A172 (cell line): ENCODE measurements around the gene LUZP2. TPM values are rescaled to one million over a fixed set of nuclear protein-coding genes. Genes with fewer than 3 reads are reported as not detected.
"Not testable (repeated sequence)": the region's sequence is repeated elsewhere in the genome, so short reads cannot be mapped to it uniquely, and the experiment has no call there.

ENCODE experiments used
- DNase-seq: peaks from one replicate; pipeline ENCODE4 v3.0.0-alpha.2; 2015; ENCODE audit warnings: low spot score
- total RNA-seq: library from RNA; depleted of rRNA; stranded (reverse); fragments of >200 nt; shearing (Covaris generic); gene quantifications from 2 replicates; pipeline ENCODE4 v1.2.3, GENCODE V29; 2014

The LUZP2 gene
- total RNA-seq, 1 experiment from 2014 or later, result not detected

DNA sequence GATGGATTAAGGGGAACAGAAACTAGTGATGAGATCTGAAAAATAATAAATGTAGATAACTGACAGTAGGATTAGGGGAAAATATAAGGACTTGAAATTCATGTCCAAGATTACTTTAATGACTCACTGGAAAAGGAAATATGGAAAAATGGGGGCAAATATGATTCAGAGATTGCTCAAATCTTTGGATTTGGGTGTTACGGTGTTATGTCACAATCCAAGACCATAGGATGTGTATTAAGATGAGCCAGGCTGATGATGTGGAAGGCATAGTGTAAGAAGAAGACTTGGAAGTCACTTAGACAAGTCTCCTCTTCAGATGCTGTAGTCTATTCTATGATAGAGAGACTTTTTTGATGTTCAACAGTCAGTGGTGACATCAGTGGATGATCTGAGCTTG, 323.7 kb downstream of the LUZP2 start:
- no peak for DNase-seq

DNA sequence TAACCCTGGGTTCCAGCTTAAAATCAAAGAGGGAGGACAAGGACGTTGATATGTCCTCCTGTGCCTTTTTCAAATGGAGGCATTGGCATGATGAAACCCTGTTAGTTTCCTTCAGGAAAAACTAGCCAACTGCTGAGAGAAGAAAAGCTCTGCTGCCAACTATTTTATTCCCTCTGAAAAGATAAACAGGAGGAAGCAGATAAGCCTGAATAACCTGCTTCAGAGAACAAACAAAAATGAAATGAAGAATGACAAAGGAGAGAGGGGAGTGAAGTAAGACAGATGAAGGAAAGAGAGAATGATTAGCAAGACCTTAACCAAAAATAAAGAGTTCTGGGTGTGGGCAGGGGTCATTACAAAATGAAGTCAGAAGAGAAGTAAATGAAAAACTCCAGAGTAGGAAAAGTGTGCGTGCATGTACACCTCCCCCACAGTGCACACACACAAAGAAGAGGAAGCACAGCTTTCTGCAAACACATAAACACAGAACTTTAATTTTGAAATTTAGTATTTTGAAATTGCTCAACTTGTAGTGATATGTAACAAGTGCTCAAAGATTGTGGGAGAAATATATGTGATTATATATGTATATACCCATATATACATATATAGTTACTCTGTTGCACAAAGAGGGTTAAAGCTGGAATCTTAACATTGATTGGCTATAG, 332.2 kb downstream of the LUZP2 start:
- no peak for DNase-seq

DNA sequence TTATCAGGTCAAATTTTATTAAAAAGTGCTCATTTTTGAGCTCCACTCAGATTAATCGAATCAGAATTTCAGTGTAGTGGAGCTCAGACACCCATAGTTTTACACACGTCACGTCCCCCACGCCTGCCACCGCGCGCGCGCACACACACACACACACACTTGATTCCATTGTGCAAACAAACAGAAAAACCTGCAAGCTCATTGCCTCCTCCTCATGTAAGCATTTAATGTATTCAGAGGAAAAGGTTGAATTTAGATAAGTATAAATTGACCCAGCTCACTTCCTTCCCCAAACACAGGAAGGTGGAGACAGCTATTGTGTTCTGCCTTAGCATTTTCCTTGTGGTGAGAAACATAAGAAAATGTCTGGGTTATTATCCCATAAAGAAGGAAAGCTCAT, 336.7 kb downstream of the LUZP2 start:
- DNase-seq, result no peak

DNA sequence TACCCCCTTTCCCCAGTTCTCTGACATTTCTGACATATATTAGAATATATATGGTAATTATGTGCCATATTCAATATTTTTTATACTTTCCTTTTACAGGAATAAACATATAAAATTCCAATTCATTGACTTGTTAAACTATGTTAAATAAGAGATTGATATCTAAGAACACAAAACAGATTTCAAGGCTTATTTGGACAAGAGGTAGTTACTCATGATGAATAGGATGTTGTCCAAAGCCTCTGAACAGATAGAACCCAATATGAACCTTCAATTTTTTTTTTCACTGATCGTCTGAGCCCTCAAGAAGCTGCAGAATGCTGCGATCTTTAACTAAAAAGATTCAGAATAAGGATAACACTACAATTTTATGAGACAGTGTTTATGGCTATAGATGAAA, 340.3 kb downstream of the LUZP2 start:
- DNase-seq, result no peak

DNA sequence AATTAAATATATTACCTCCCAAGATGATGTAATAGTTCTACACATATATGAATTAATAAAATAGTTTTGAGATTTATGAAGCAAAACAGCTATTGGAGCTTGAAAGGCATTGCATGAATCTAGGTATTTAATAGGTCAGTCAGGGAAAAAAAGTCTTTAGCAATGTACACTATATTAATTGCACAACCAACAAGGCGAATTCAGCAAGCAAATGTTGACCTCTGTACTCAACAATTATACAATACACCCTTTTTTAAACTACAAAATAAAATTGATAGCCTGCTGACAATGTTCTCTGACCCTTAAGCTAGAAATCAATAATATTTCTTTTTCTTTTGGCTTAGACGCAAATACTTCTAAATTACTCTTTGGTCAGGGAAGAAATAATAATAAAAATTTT, 345.5 kb downstream of the LUZP2 start:
- DNase-seq, result no peak

DNA sequence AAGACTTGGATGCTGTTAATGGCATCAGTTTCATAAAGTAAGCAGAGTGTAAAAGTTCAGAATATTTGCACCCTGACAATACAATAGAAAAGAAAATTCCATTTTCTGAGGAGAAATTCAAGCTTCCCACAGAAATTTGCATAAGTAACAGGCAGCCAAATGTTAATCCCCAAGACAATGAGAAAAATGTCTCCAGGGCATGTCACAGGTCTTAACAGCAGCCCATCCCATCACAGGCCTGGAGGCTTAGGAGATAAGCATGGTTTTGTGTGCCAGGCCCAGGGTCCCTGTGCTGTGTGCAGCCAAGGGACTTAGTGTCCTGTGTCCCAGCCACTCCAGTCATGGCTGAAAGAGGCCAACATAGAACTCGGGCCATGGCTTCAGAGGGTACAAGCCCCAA, 347.6 kb downstream of the LUZP2 start:
- no peak for DNase-seq

DNA sequence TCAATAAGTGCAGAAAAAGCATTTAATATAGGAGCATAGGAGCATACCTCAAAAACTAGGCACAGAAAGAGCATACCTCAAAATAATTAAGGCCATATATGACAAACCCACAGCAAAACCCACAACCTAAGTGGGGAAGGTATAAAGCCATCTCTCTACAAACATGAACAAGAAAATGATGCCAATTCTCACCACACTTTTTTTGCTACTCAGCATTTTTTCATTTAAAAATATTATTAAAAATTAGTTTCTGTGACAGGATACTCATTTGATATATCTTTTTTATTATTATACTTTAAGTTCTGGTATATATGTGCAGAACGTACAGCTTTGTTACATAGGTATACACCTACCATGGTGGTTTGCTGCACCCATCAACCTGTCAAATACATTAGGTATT, 352.0 kb downstream of the LUZP2 start:
- DNase-seq, result no peak

DNA sequence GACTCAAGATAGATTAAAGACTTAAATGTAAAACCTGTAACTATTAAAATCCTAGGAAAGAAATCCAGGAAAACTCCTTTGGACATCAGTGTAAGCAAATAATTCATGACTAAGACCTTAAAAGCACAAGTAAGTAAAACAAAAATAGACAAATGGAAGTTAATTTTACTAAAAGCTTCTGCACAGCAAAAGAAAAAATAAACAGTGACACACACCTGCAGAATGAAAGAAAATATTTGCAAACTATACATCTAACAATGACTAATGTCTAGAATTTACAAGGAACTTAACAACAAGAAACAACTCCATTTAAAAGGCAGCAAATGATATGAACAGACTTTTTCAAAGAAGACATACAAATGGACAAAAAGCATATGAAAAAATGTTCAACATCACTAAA, 359.1 kb downstream of the LUZP2 start:
- DNase-seq, result no peak

DNA sequence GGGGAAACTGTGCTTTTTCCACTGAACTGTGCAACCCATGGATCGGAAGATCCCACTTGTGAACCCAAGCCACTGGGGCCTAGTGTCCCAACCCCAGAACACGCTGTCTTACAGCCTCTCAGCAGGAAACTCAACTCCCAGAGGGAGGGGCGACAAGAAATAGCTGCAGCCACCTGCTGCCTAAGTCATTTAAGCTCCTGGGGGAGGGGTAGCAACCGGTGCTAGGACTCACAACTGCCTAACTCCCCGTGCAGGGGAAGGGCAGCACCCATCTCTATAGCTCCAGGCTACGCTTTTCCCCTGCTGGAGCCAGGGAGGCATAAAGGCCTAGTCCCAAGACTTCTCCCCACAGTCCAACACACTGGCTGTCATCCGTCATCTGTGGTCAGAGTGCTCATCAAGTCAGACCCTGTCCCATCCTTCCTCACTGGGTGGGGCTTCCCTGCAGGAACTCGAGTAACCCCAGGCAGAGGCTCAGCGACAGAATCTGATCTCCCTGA, 363.0 kb downstream of the LUZP2 start:
- no peak for DNase-seq

DNA sequence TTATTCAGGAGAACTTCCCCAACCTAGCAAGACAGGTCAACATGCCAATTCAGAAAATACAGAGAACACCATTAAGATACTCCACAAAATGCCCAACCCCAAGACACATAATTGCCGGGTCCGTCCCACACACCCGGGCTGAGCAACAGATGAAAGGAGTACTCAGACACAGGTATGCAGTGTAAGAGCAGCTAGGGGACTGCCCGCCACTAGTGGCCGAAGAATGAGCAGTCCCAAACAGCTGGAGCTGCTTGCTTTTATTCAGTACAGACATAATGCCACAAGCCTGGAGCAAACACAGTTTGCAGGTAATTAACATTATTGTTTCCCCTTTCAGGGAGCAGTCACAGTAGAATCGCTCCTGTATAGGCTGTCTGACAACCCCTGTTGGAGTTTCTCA, 364.6 kb downstream of the LUZP2 start:
- DNase-seq, result no peak

GRCh38 chr11:24866743-24867142, 369.9 kb downstream of the LUZP2 start:
- DNase-seq, result no peak

DNA sequence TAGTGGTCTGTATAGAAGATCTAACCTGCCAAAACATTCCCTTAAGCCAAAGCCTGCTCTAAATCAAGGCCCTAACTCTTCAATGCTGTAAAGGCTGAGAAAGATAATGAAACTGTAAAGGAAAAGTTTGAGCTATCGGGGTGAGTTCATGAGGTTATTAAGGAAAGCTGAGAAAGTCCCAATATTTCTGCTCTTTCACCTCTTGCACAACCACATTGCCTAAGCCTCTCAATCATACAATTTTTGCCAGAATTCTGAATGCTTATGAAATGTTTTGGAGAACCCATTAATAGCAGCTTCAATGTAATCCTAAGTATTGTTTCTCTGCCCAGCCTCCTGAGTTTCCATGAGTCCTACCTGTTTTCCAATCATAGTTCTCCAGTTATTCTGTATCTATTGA, 373.2 kb downstream of the LUZP2 start:
- DNase-seq, result no peak

DNA sequence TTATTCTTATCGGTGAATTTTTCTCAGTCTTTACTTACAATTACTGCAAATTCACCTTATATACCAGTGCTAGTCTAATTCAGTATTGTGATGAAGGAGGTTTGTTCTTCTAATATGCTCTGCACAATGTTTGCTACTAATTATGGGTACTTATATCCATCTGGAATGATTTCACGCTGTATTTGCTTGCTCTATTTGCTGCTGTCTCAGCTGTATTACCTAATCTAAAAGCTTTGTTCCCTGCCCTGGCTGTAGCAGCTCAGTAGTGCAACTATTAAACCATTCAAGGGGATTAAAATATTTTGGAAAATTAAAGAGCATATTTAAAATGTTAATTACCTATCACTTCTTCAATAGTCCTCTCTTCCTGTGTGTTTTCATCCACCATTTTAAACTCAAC, 375.3 kb downstream of the LUZP2 start:
- no peak for DNase-seq

- no peak for DNase-seq
These were observed 375.9 kb downstream of the LUZP2 start for GRCh38 chr11:24872651-24873311.

DNA sequence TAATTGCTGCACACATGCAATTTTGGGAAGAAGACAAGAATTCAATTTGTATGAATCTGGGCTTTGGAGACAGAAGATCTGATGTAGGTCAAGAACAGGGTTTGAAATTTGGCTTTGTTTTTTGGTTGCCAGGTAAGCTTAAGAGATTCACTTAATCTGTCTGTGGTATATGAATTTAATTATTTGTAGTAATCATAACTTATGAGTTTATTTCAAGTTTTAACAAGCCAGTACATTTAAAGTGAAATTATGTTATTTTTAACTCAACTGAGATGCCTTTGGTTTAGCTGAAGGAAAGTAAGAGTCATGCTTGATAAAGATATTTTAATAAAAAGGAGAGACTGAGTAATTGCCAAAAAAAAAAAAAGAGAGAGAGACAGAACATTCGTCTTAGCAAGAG, 384.1 kb downstream of the LUZP2 start:
- DNase-seq, result no peak

DNA sequence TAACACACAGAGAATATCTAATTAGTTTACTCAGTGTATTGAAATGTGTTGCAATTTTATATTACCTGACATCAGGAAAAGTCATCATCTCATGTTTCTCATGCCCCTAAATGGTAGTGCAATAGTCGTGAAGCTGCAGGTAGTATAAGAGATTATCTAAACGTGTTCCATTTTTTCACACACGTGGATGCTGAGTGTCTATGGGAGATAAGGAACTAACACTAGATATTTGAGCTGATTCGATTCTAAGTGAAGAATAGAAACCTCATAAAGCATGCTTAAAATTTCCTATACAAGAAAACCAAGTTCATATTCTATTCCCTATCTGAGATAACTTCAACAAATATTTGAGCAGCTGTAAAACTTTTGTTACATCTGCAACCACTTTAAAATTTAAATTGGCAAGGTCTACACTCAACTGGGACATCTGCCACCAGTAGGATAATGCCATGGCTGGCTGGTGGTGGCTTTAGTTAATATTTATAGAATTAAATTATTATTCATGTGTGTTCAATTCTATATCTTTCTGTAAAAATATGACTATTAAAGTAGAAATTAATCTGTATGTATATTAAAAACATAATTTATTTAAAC, 388.8 kb downstream of the LUZP2 start:
- DNase-seq, result no peak

GRCh38 chr11:24886880-24887619, 390.2 kb downstream of the LUZP2 start:
- no peak for DNase-seq

DNA sequence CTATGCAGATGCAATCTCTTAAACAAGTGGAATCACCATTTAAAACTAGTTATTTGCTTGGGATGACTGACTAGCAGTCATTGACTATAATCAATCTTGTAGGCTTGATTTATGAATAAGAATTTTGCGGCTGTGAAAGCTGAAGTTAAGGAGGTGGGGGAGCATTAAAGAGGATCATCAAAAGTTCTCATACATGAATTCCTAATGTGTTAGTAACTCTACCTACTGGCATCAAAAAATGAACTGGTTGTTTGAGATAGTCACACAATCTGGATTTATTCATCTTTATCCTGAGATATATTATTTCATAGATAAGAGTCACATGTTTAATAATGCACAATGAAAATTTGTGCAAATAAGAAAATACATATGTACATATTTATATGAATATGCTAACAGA, 393.6 kb downstream of the LUZP2 start:
- DNase-seq, result no peak

GRCh38 chr11:24891845-24892492, 395.1 kb downstream of the LUZP2 start:
- not testable (repeated sequence) for DNase-seq

GRCh38 chr11:24896118-24896835, 399.4 kb downstream of the LUZP2 start:
- DNase-seq, result no peak

- DNase-seq, result no peak
These were observed 403.7 kb downstream of the LUZP2 start for GRCh38 chr11:24900514-24900913.
